H9 (cell line): ENCODE results near the gene LNPEP. TPM values are rescaled to one million over a fixed set of nuclear protein-coding genes. Genes with fewer than 3 reads are reported as not detected.

Source experiments
- DNase-seq: peaks from one replicate; pipeline ENCODE4 v3.0.0-alpha.2; 2017
- H2AFZ ChIP-seq: one replicate; pipeline ENCODE4 v1.6.1; 2013; ENCODE audit warnings: mild to moderate bottlenecking, low read length, control low read depth, moderate library complexity
- H2AK5ac ChIP-seq: 2 replicates; pipeline ENCODE4 v1.6.1; 2013; ENCODE audit warnings: low read length, control low read depth, mixed read lengths; ENCODE audit not compliant: insufficient read length
- H2BK120ac ChIP-seq: one replicate; pipeline ENCODE4 v1.6.1; 2013; ENCODE audit warnings: low read depth, mild to moderate bottlenecking, low read length, control low read depth, inconsistent platforms; ENCODE audit not compliant: poor library complexity, severe bottlenecking
- H2BK12ac ChIP-seq: 2 replicates; pipeline ENCODE4 v1.6.1; 2013; ENCODE audit warnings: low read length, control low read depth, mixed read lengths, low read depth; ENCODE audit not compliant: insufficient read length
- H2BK15ac ChIP-seq: 2 replicates; pipeline ENCODE4 v1.6.1; 2013; ENCODE audit warnings: low read depth, low read length, control low read depth
- H2BK20ac ChIP-seq: one replicate; pipeline ENCODE4 v1.6.1; 2013; ENCODE audit warnings: low read depth, mild to moderate bottlenecking, low read length, control low read depth, inconsistent platforms; ENCODE audit not compliant: poor library complexity, severe bottlenecking
- H2BK5ac ChIP-seq: 2 replicates; pipeline ENCODE4 v1.6.1; 2013; ENCODE audit warnings: low read length, control low read depth, mixed read lengths; ENCODE audit not compliant: insufficient read length
- H3K14ac ChIP-seq: 2 replicates; pipeline ENCODE4 v1.6.1; 2013; ENCODE audit warnings: low read length, control low read depth; ENCODE audit not compliant: insufficient read depth
- H3K18ac ChIP-seq: 2 replicates; pipeline ENCODE4 v1.6.1; 2013; ENCODE audit warnings: low read depth, mild to moderate bottlenecking, mixed read lengths, low read length, control low read depth; ENCODE audit not compliant: insufficient read length
- H3K23ac ChIP-seq: 2 replicates; pipeline ENCODE4 v1.6.1; 2013; ENCODE audit warnings: low read length, control low read depth, mixed read lengths, low read depth; ENCODE audit not compliant: insufficient read length
- H3K23me2 ChIP-seq: 2 replicates; pipeline ENCODE4 v1.6.1; 2013; ENCODE audit warnings: low read depth, mild to moderate bottlenecking, mixed read lengths, low read length, control low read depth; ENCODE audit not compliant: insufficient read length, poor library complexity, severe bottlenecking
- H3K27ac ChIP-seq: 2 replicates; pipeline ENCODE4 v1.5.1; 2013; ENCODE audit warnings: low read length, control low read depth, mixed read lengths, low read depth; ENCODE audit not compliant: insufficient read length
- H3K27me3 ChIP-seq: 2 replicates; pipeline ENCODE4 v1.6.1; 2013; ENCODE audit warnings: low read length, control low read depth, inconsistent platforms; ENCODE audit not compliant: insufficient read depth
- H3K4ac ChIP-seq: 2 replicates; pipeline ENCODE4 v1.6.1; 2013; ENCODE audit warnings: low read depth, mild to moderate bottlenecking, control low read depth, inconsistent platforms, low read length, moderate library complexity
- H3K4me1 ChIP-seq: 2 replicates; pipeline ENCODE4 v1.6.1; 2013; ENCODE audit warnings: low read length, control low read depth, inconsistent platforms; ENCODE audit not compliant: insufficient read depth
- H3K4me2 ChIP-seq: 2 replicates; pipeline ENCODE4 v1.6.1; 2013; ENCODE audit warnings: low read length, control low read depth, mixed read lengths; ENCODE audit not compliant: insufficient read length, insufficient read depth
- H3K56ac ChIP-seq: 2 replicates; pipeline ENCODE4 v1.6.1; 2013; ENCODE audit warnings: low read depth, mild to moderate bottlenecking, mixed read lengths, low read length, control low read depth; ENCODE audit not compliant: insufficient read length
- H3K79me1 ChIP-seq: 2 replicates; pipeline ENCODE4 v1.6.1; 2013; ENCODE audit warnings: low read depth, mild to moderate bottlenecking, moderate library complexity, low read length, control low read depth, inconsistent platforms; ENCODE audit not compliant: insufficient read depth, poor library complexity, severe bottlenecking
- H3K79me2 ChIP-seq: 2 replicates; pipeline ENCODE4 v1.6.1; 2013; ENCODE audit warnings: low read length, control low read depth, inconsistent platforms; ENCODE audit not compliant: insufficient read depth
- H3K9ac ChIP-seq: 2 replicates; pipeline ENCODE4 v1.6.1; 2013; ENCODE audit warnings: low read length, control low read depth, mixed read lengths; ENCODE audit not compliant: insufficient read length; ENCODE audit errors: extremely low read depth
- H3K9me3 ChIP-seq: one replicate; pipeline ENCODE4 v1.6.1; 2013; ENCODE audit warnings: low read depth, low read length, inconsistent platforms; ENCODE audit not compliant: control insufficient read depth
- H3T11ph ChIP-seq: one replicate; pipeline ENCODE4 v1.6.1; 2013; ENCODE audit warnings: mild to moderate bottlenecking, low read length, control low read depth, inconsistent platforms
- H4K20me1 ChIP-seq: one replicate; pipeline ENCODE4 v1.6.1; 2013; ENCODE audit not compliant: control insufficient read depth, insufficient read length, insufficient read depth
- H4K5ac ChIP-seq: 2 replicates; pipeline ENCODE4 v1.6.1; 2013; ENCODE audit warnings: low read depth, mild to moderate bottlenecking, mixed read lengths, low read length, control low read depth; ENCODE audit not compliant: insufficient read length
- H4K8ac ChIP-seq: replicated peaks from 2 replicates; pipeline ENCODE4 v1.6.1; 2013; ENCODE audit warnings: low read length, control low read depth, mixed read lengths, low read depth; ENCODE audit not compliant: insufficient read length
- H4K91ac ChIP-seq: 2 replicates; pipeline ENCODE4 v1.6.1; 2013; ENCODE audit warnings: low read depth, mild to moderate bottlenecking, moderate library complexity, mixed read lengths, low read length, control low read depth; ENCODE audit not compliant: insufficient read length
- H3K27ac Mint-ChIP-seq, 3 experiments: 2 replicates in 2 of 3; 3 replicates in 1 of 3; pipeline ENCODE4 v1.8.0; 2020 to 2021; ENCODE audit warnings: mixed read lengths in 3 of 3, mild to moderate bottlenecking in 1 of 3, moderate library complexity in 1 of 3
- H3K27me3 Mint-ChIP-seq: 2 replicates; pipeline ENCODE4 v1.8.0; 2021; ENCODE audit warnings: low read depth, mild to moderate bottlenecking, moderate library complexity, mixed read lengths
- H3K36me3 Mint-ChIP-seq, 3 experiments: 2 replicates in 2 of 3; 3 replicates in 1 of 3; pipeline ENCODE4 v1.8.0; 2020 to 2021; ENCODE audit warnings: low read depth in 3 of 3, mixed read lengths in 3 of 3; ENCODE audit not compliant: insufficient read depth in 1 of 3
- H3K4me1 Mint-ChIP-seq, 2 experiments: 2 replicates each; pipeline ENCODE4 v1.8.0; 2020; ENCODE audit warnings: mixed read lengths in 2 of 2
- H3K4me3 Mint-ChIP-seq, 2 experiments: 2 replicates in 1 of 2; 3 replicates in 1 of 2; pipeline ENCODE4 v1.8.0; 2020 to 2021; ENCODE audit warnings: mild to moderate bottlenecking in 2 of 2, mixed read lengths in 2 of 2, moderate library complexity in 1 of 2
- H3K9me3 Mint-ChIP-seq, 2 experiments: 2 replicates in 1 of 2; 3 replicates in 1 of 2; pipeline ENCODE4 v1.8.0; 2020; ENCODE audit warnings: mild to moderate bottlenecking in 2 of 2, mixed read lengths in 2 of 2, moderate library complexity in 1 of 2
- CTCF ChIP-seq: fragments of 200-600 bp; sonication (generic); conservative IDR thresholded peaks from 3 replicates; pipeline ENCODE4 v1.8.0; 2021; ENCODE audit warnings: antibody characterized with exemption, mild to moderate bottlenecking
- WGBS: extraction: QIAGEN DNeasy Blood & Tissue Kit; methylation state at CpG from one replicate; pipeline ENCODE4 v1.1.7; 2013; ENCODE audit warnings: missing lambda C conversion rate, low lambda C conversion rate, mixed read lengths; ENCODE audit not compliant: insufficient read length; ENCODE audit errors: extremely low coverage; 5-methylcytosine and 5-hydroxymethylcytosine counted together
- total RNA-seq: library from RNA; stranded (reverse); gene quantifications from 2 replicates; pipeline ENCODE4 v1.2.1, GENCODE V29; 2021

Gene LNPEP
- total RNA-seq, 1 experiment from 2014 or later = 4.1 TPM

DNA sequence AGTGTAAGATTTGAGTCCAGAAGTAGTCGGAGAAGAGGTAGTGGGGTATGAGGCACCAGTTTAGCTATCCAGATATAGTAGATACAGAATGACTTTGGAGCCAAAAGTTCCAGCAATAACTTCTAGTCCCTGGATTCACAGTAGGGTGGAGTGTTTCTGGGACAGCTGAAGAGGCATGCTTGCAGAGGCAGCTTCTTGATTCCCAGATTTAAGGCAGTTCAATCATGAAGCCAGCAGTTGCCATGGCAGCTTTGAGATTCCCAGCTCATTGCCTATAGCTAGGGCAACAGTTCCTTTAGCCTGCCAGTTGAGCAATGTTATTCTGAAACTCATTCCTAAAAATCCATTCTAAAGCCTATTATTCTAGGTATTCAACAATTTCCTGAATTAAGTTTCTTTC is 127.4 kb downstream of the LNPEP start:
- H2BK120ac ChIP-seq = no peak overlapping the region
- no peaks in the 10 kb centered on the region for H3K23me2 ChIP-seq
- no peaks in the 10 kb centered on the region for H3K9me3 Mint-ChIP-seq
- no CpG with 5 or more reads among the region's 1 CpG for WGBS
- H3K36me3 Mint-ChIP-seq = no peaks in the 10 kb centered on the region
- H3K27me3 ChIP-seq = no peaks in the 10 kb centered on the region
- H3K79me2 ChIP-seq = no peaks in the 10 kb centered on the region
- no peaks in the 10 kb centered on the region for H4K20me1 ChIP-seq
- H3T11ph ChIP-seq = no peak overlapping the region
- H3K4me1 ChIP-seq = 0 out of 2 replicates have a peak, but pooled peaks cover 2% of the 10 kb centered on the region
- H3K56ac ChIP-seq = no peak overlapping the region
- no peak overlapping the region for H3K27ac Mint-ChIP-seq
- H3K4me3 Mint-ChIP-seq = no peak overlapping the region
- H3K79me1 ChIP-seq = no peaks in the 10 kb centered on the region
- H4K5ac ChIP-seq = no peak overlapping the region
- no peak overlapping the region for H3K4me2 ChIP-seq
- H3K4ac ChIP-seq = no peak overlapping the region
- H2BK12ac ChIP-seq = no peak overlapping the region
- no peaks in the 10 kb centered on the region for H3K27me3 Mint-ChIP-seq
- TF ChIP-seq CTCF = no peak
- H3K4me1 Mint-ChIP-seq = peaks cover 19 to 20% of the 10 kb centered on the region in 2 experiments
- H3K14ac ChIP-seq = no peak overlapping the region
- no peak overlapping the region for H3K9ac ChIP-seq
- H2AK5ac ChIP-seq = no peak overlapping the region
- no peak overlapping the region for H2BK20ac ChIP-seq
- H2BK15ac ChIP-seq = no peak overlapping the region
- H3K27ac ChIP-seq = no peak overlapping the region
- no peak overlapping the region for H4K91ac ChIP-seq
- H2AFZ ChIP-seq = no peak overlapping the region
- no peaks in the 10 kb centered on the region for H3K9me3 ChIP-seq
- H2BK5ac ChIP-seq = no peak overlapping the region
- H3K18ac ChIP-seq = no peak overlapping the region
- no peak overlapping the region for H3K23ac ChIP-seq
- H4K8ac ChIP-seq = no peak overlapping the region
- no peak for DNase-seq
